ENCODE measurements around the gene DEPDC5. TPM values are rescaled to one million over a fixed set of nuclear protein-coding genes. Genes with fewer than 3 reads are reported as not detected.
A peak's percentile ranks its signal among the peaks of the same experiment; 100 is the strongest.

DEPDC5 gene
- total and polyA plus RNA-seq, 2 donors (not counting 1 experiment from before 2014, with no cell fraction given), result 35.5 to 124 TPM

DNA sequence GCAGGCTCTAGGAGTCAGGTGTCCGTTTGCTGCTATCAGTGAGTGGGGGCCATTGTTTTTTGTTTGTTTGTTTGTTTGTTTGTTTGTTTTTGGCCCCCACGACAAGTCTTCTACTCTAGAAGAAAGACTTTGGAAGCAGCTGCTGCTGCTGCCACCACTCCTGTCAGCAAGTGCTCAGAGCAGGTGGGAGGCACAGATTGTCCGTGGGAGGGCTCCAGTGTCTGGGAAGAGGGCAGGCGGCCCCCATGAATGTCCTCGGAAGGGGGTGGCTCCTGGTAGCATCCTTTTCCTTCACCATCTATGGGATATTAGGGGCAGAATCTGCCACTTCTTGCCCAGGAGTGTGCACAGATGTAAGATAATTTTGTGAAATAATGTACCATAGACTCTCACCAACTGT lies 152.8 kb downstream of the DEPDC5 start:
- DNase-seq (no peak), ATAC-seq (ENCODE audit: low read depth) (no peak)
- no peaks in the 10 kb centered on the region for H3K9me3 Mint-ChIP-seq (ENCODE audit: insufficient read depth)
- no peaks in the 10 kb centered on the region for H3K79me2 ChIP-seq (ENCODE audit: control insufficient read depth, insufficient read depth, low read length)
- no peak for TF ChIP-seq EZH2 (IDR thresholded peaks at IDR 0.05; ENCODE audit: borderline replicate concordance, insufficient read depth, low read depth, low read length, poor library complexity, severe bottlenecking)
- TF ChIP-seq, protein P1, sequence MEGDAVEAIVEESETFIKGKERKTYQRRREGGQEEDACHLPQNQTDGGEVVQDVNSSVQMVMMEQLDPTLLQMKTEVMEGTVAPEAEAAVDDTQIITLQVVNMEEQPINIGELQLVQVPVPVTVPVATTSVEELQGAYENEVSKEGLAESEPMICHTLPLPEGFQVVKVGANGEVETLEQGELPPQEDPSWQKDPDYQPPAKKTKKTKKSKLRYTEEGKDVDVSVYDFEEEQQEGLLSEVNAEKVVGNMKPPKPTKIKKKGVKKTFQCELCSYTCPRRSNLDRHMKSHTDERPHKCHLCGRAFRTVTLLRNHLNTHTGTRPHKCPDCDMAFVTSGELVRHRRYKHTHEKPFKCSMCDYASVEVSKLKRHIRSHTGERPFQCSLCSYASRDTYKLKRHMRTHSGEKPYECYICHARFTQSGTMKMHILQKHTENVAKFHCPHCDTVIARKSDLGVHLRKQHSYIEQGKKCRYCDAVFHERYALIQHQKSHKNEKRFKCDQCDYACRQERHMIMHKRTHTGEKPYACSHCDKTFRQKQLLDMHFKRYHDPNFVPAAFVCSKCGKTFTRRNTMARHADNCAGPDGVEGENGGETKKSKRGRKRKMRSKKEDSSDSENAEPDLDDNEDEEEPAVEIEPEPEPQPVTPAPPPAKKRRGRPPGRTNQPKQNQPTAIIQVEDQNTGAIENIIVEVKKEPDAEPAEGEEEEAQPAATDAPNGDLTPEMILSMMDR (IDR thresholded peaks at IDR 0.05), result no peak
- H3K27ac ChIP-seq (ENCODE audit: low read length in 2 of 2), result no peak overlapping the region
- no peak overlapping the region for H3K9ac ChIP-seq (ENCODE audit: low read length)
- no peaks in the 10 kb centered on the region for H3K4me1 ChIP-seq (ENCODE audit: control insufficient read depth in 2 of 2, insufficient read depth in 2 of 2, low read length in 2 of 2)
- 83% methylated on average over 2 of the region's 5 CpGs for WGBS (ENCODE audit: insufficient coverage)
- intact Hi-C loops (cut with micrococcal nuclease), result no loop called here
- no peak overlapping the region for H3K4me3 ChIP-seq (ENCODE audit: control extremely low read depth in 1 of 5, extremely low read depth in 1 of 5, insufficient read depth in 1 of 5, low read depth in 2 of 5, low read length in 4 of 5)
- H3K4me2 ChIP-seq (replicated peaks; ENCODE audit: low read depth, low read length, poor library complexity, severe bottlenecking), result no peak overlapping the region
- no peaks in the 10 kb centered on the region for H3K27me3 ChIP-seq (replicated peaks in 1 of 4; ENCODE audit: control extremely low read depth in 1 of 4, control insufficient read depth in 3 of 4, insufficient read depth in 4 of 4, low read length in 3 of 4)
- CTCF ChIA-PET, result interaction anchor here (1.3 kb wide), 1 partner anchor 41 kb away, joined by 3 read pairs; no protein-coding TSS in a partner anchor
- peaks cover 1 to 50% of the 10 kb centered on the region in 2 experiments for H3K36me3 ChIP-seq (replicated peaks in 1 of 2; ENCODE audit: control extremely low read depth in 1 of 2, control insufficient read depth in 1 of 2, extremely low read depth in 1 of 2, insufficient read depth in 2 of 2, low read length in 1 of 2)
- no peak overlapping the region for H2AFZ ChIP-seq (ENCODE audit: insufficient read depth, low read depth, low read length, poor library complexity, severe bottlenecking)
- POLR2A ChIA-PET, result no interaction called here
- peak overlapping the region; percentile 46 for H3K27ac Mint-ChIP-seq
- H3K4me1 Mint-ChIP-seq, result no peaks in the 10 kb centered on the region
- H3K9me3 ChIP-seq (ENCODE audit: control extremely low read depth in 1 of 3, control insufficient read depth in 2 of 3, insufficient read depth in 1 of 3, low read length in 2 of 3), result no peaks in the 10 kb centered on the region
- no peaks in the 10 kb centered on the region for H3K27me3 Mint-ChIP-seq
- H3K4me3 Mint-ChIP-seq, result no peak overlapping the region
- H4K20me1 ChIP-seq (ENCODE audit: control insufficient read depth, insufficient read depth, low read length, poor library complexity, severe bottlenecking), result no peaks in the 10 kb centered on the region

DNA sequence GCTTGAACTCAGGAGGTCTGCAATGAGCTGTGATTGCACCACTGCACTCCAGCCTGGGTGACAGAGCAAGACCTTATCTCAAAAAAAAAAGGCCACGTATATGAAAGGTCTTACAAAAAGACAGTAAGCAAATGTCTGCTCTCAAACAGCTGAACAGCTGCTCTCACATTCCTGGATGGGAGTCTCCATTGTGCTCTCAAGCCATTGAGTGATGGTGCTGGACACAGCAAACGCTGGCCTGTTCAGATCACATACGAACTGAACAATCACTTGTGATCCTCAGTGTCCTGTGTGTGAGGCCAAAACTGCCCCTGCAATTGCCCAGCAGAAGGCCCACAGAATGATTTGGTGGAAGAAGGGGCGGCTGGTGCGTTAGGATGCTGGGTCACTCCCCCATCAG lies 156.2 kb downstream of the DEPDC5 start:
- H3K27me3 ChIP-seq (replicated peaks in 1 of 4; ENCODE audit: control extremely low read depth in 1 of 4, control insufficient read depth in 3 of 4, insufficient read depth in 4 of 4, low read length in 3 of 4), result no peaks in the 10 kb centered on the region
- H4K20me1 ChIP-seq (ENCODE audit: control insufficient read depth, insufficient read depth, low read length, poor library complexity, severe bottlenecking), result no peaks in the 10 kb centered on the region
- no peak overlapping the region for H3K27ac Mint-ChIP-seq
- no peak overlapping the region for H2AFZ ChIP-seq (ENCODE audit: insufficient read depth, low read depth, low read length, poor library complexity, severe bottlenecking)
- no peaks in the 10 kb centered on the region for H3K9me3 ChIP-seq (ENCODE audit: control extremely low read depth in 1 of 3, control insufficient read depth in 2 of 3, insufficient read depth in 1 of 3, low read length in 2 of 3)
- H3K4me1 Mint-ChIP-seq, result no peaks in the 10 kb centered on the region
- H3K4me3 Mint-ChIP-seq, result no peak overlapping the region
- H3K36me3 ChIP-seq (replicated peaks in 1 of 2; ENCODE audit: control extremely low read depth in 1 of 2, control insufficient read depth in 1 of 2, extremely low read depth in 1 of 2, insufficient read depth in 2 of 2, low read length in 1 of 2), result peaks cover 4 to 27% of the 10 kb centered on the region in 2 experiments
- H3K4me3 ChIP-seq (ENCODE audit: control extremely low read depth in 1 of 5, extremely low read depth in 1 of 5, insufficient read depth in 1 of 5, low read depth in 2 of 5, low read length in 4 of 5), result no peak overlapping the region
- no peaks in the 10 kb centered on the region for H3K4me1 ChIP-seq (ENCODE audit: control insufficient read depth in 2 of 2, insufficient read depth in 2 of 2, low read length in 2 of 2)
- no peaks in the 10 kb centered on the region for H3K9me3 Mint-ChIP-seq (ENCODE audit: insufficient read depth)
- intact Hi-C loops (cut with micrococcal nuclease), result no loop called here
- H3K4me2 ChIP-seq (replicated peaks; ENCODE audit: low read depth, low read length, poor library complexity, severe bottlenecking), result no peak overlapping the region
- H3K27me3 Mint-ChIP-seq, result no peaks in the 10 kb centered on the region
- no peak for DNase-seq
- H3K79me2 ChIP-seq (ENCODE audit: control insufficient read depth, insufficient read depth, low read length), result no peaks in the 10 kb centered on the region
- H3K9ac ChIP-seq (ENCODE audit: low read length), result no peak overlapping the region
- H3K27ac ChIP-seq (ENCODE audit: low read length in 2 of 2), result no peak overlapping the region
- no peak for TF ChIP-seq EZH2 (IDR thresholded peaks at IDR 0.05; ENCODE audit: borderline replicate concordance, insufficient read depth, low read depth, low read length, poor library complexity, severe bottlenecking)
- TF ChIP-seq, protein P1 (IDR thresholded peaks at IDR 0.05), result no peak
- POLR2A ChIA-PET, result no interaction called here
- no peak for ATAC-seq (ENCODE audit: low read depth)
- CTCF ChIA-PET, result interaction anchor here (0.5 to 0.6 kb wide), 2 partner anchors 134 to 244 kb away, joined by 3 read pairs; no protein-coding TSS in a partner anchor
- 99% methylated on average over 5 of the region's 5 CpGs for WGBS (ENCODE audit: insufficient coverage)

Measured in B cell (primary cell).